ENCODE results near the gene CES2.
"Not testable (repeated sequence)": the region's sequence is repeated elsewhere in the genome, so short reads cannot be mapped to it uniquely, and the experiment has no call there.

- TF ChIP-seq SETDB1 (IDR thresholded peaks at IDR 0.05; ENCODE audit: insufficient read length, low read length); ZNF174 (tag by site-specific recombination; IDR thresholded peaks at IDR 0.05); ZNF473 (tag by site-specific recombination; IDR thresholded peaks at IDR 0.05); ZNF175 (tag by site-specific recombination; IDR thresholded peaks at IDR 0.05); ZNF768 (tag by site-specific recombination; IDR thresholded peaks at IDR 0.05); YY1 (tag by site-specific recombination; IDR thresholded peaks at IDR 0.05); ZNF211 (tag by site-specific recombination; IDR thresholded peaks at IDR 0.05; ENCODE audit: low read depth); ZNF324 (tag by site-specific recombination; IDR thresholded peaks at IDR 0.05): not testable (repeated sequence)
- TF ChIP-seq, protein P1, sequence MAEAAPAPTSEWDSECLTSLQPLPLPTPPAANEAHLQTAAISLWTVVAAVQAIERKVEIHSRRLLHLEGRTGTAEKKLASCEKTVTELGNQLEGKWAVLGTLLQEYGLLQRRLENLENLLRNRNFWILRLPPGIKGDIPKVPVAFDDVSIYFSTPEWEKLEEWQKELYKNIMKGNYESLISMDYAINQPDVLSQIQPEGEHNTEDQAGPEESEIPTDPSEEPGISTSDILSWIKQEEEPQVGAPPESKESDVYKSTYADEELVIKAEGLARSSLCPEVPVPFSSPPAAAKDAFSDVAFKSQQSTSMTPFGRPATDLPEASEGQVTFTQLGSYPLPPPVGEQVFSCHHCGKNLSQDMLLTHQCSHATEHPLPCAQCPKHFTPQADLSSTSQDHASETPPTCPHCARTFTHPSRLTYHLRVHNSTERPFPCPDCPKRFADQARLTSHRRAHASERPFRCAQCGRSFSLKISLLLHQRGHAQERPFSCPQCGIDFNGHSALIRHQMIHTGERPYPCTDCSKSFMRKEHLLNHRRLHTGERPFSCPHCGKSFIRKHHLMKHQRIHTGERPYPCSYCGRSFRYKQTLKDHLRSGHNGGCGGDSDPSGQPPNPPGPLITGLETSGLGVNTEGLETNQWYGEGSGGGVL (tag by site-specific recombination; IDR thresholded peaks at IDR 0.05) = not testable (repeated sequence)
- TF ChIP-seq, protein P2, sequence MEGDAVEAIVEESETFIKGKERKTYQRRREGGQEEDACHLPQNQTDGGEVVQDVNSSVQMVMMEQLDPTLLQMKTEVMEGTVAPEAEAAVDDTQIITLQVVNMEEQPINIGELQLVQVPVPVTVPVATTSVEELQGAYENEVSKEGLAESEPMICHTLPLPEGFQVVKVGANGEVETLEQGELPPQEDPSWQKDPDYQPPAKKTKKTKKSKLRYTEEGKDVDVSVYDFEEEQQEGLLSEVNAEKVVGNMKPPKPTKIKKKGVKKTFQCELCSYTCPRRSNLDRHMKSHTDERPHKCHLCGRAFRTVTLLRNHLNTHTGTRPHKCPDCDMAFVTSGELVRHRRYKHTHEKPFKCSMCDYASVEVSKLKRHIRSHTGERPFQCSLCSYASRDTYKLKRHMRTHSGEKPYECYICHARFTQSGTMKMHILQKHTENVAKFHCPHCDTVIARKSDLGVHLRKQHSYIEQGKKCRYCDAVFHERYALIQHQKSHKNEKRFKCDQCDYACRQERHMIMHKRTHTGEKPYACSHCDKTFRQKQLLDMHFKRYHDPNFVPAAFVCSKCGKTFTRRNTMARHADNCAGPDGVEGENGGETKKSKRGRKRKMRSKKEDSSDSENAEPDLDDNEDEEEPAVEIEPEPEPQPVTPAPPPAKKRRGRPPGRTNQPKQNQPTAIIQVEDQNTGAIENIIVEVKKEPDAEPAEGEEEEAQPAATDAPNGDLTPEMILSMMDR (tag by site-specific recombination; IDR thresholded peaks at IDR 0.05) = not testable (repeated sequence)
- TF ChIP-seq GLIS2 (tag by site-specific recombination; IDR thresholded peaks at IDR 0.05) = peak; percentile 34; the same call in 1 of the 2 replicates
- TF ChIP-seq, protein P3, sequence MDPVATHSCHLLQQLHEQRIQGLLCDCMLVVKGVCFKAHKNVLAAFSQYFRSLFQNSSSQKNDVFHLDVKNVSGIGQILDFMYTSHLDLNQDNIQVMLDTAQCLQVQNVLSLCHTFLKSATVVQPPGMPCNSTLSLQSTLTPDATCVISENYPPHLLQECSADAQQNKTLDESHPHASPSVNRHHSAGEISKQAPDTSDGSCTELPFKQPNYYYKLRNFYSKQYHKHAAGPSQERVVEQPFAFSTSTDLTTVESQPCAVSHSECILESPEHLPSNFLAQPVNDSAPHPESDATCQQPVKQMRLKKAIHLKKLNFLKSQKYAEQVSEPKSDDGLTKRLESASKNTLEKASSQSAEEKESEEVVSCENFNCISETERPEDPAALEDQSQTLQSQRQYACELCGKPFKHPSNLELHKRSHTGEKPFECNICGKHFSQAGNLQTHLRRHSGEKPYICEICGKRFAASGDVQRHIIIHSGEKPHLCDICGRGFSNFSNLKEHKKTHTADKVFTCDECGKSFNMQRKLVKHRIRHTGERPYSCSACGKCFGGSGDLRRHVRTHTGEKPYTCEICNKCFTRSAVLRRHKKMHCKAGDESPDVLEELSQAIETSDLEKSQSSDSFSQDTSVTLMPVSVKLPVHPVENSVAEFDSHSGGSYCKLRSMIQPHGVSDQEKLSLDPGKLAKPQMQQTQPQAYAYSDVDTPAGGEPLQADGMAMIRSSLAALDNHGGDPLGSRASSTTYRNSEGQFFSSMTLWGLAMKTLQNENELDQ (tag by site-specific recombination; IDR thresholded peaks at IDR 0.05; ENCODE audit: low read depth) = not testable (repeated sequence)
- TF ChIP-seq, protein P4, sequence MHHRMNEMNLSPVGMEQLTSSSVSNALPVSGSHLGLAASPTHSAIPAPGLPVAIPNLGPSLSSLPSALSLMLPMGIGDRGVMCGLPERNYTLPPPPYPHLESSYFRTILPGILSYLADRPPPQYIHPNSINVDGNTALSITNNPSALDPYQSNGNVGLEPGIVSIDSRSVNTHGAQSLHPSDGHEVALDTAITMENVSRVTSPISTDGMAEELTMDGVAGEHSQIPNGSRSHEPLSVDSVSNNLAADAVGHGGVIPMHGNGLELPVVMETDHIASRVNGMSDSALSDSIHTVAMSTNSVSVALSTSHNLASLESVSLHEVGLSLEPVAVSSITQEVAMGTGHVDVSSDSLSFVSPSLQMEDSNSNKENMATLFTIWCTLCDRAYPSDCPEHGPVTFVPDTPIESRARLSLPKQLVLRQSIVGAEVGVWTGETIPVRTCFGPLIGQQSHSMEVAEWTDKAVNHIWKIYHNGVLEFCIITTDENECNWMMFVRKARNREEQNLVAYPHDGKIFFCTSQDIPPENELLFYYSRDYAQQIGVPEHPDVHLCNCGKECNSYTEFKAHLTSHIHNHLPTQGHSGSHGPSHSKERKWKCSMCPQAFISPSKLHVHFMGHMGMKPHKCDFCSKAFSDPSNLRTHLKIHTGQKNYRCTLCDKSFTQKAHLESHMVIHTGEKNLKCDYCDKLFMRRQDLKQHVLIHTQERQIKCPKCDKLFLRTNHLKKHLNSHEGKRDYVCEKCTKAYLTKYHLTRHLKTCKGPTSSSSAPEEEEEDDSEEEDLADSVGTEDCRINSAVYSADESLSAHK (tag by site-specific recombination; IDR thresholded peaks at IDR 0.05) = not testable (repeated sequence)
Measured at GRCh38 chr16:66934839-66935313, 440 bp upstream of the CES2 start.

Data from HEK293 (cell line).